Heart left ventricle (tissue), 16 donors: ENCODE data around the gene C19orf38. TPM values are rescaled to one million over a fixed set of nuclear protein-coding genes. Genes with fewer than 3 reads are reported as not detected.

ENCODE experiments used
- ATAC-seq, 4 donors: fragments of 200-7000 bp; cut with Tn5 transposase; one replicate each; pipeline ENCODE4 v1.9.1; 2020 to 2022; ENCODE audit warnings: moderate library complexity in 4 of 4, mild to moderate bottlenecking in 3 of 4, moderate number of reproducible peaks in 1 of 4
- DNase-seq, 5 donors: peaks; one replicate each; pipeline ENCODE4 v3.0.0-alpha.2; 2020
- H3K27ac ChIP-seq, 12 donors: fragments of 200-600 bp; sonication (generic) in 4 of 12; one replicate each; pipeline versions ENCODE4 v1.5.0 to v1.8.0; 2016 to 2022; ENCODE audit warnings: mild to moderate bottlenecking in 2 of 12
- H3K27me3 ChIP-seq, 9 donors: fragments of 200-600 bp; sonication (generic) in 2 of 9; one replicate each; pipeline versions ENCODE4 v1.5.1 to v1.8.0; 2016 to 2022; ENCODE audit warnings: mild to moderate bottlenecking in 3 of 9
- H3K36me3 ChIP-seq, 9 donors: fragments of 200-600 bp; sonication (generic) in 2 of 9; one replicate each; pipeline versions ENCODE4 v1.5.0 to v1.8.0; 2018 to 2022; ENCODE audit warnings: mild to moderate bottlenecking in 2 of 9
- H3K4me1 ChIP-seq, 12 donors: fragments of 200-600 bp; sonication (generic) in 4 of 12; one replicate each; pipeline versions ENCODE4 v1.5.0 to v1.8.0; 2016 to 2022; ENCODE audit warnings: mild to moderate bottlenecking in 3 of 12
- H3K4me3 ChIP-seq, 12 donors: fragments of 200-600 bp; sonication (generic) in 4 of 12; one replicate each; pipeline versions ENCODE4 v1.5.0 to v1.8.0; 2017 to 2022; ENCODE audit warnings: mild to moderate bottlenecking in 9 of 12, moderate library complexity in 4 of 12
- H3K9me3 ChIP-seq, 12 donors: fragments of 200-600 bp; sonication (generic) in 4 of 12; one replicate each; pipeline versions ENCODE4 v1.5.0 to v1.8.0; 2016 to 2022; ENCODE audit warnings: mild to moderate bottlenecking in 1 of 12
- CTCF ChIP-seq, 12 donors: fragments of 200-600 bp; sonication (generic) in 4 of 12; IDR thresholded peaks; one replicate each; pipeline versions ENCODE4 v1.5.0 to v1.8.0; 2018 to 2022; ENCODE audit warnings: antibody characterized with exemption in 12 of 12, mild to moderate bottlenecking in 5 of 12
- POLR2A ChIP-seq, 2 donors: fragments of 450-650 bp; IDR thresholded peaks; one replicate each; pipeline ENCODE4 v1.6.1; 2017; ENCODE audit warnings: antibody characterized with exemption in 2 of 2, mild to moderate bottlenecking in 2 of 2, moderate library complexity in 2 of 2
- WGBS, 4 donors: extraction: QIAGEN DNeasy Blood & Tissue Kit in 2 of 4; methylation state at CpG; one replicate each; pipeline versions ENCODE4 v1.1.5 to v1.1.7; 2013 to 2018; 5-methylcytosine and 5-hydroxymethylcytosine counted together
- intact Hi-C, 10 donors: fragments of 100-400 bp; cut with DNase I; formaldehyde crosslinking; loops; one replicate each; pipeline versions ENCODE4 v1.11.1 to v1.14.2; 2022
- polyA plus RNA-seq, 2 donors: library from polyadenylated mRNA; stranded (reverse); fragments of 200-250 nt; gene quantifications; one replicate each; pipeline ENCODE4 v1.2.3, GENCODE V29; 2013
- total RNA-seq, 9 donors: library from RNA; depleted of rRNA in 2 of 9; stranded (reverse); fragments of >200 nt in 2 of 9; fragmentation: NEBNext Ultra II Directional in 3 of 9; extraction: Animal tissue kit (Norgen Biotek cat#: 25700) in 3 of 9; gene quantifications; one replicate each; pipeline versions ENCODE4 v1.1.0 to v1.2.4, GENCODE V29; 2016 to 2023
- donor health status: ischemic (EF 13 %, LVEDD 7.1; RV severe dilation, severe dysfunction).
- donor health status: healthy with polysubstance abuse.
- donor health status: DM: no; HTN: yes; CAD: no.
- donor health status: DM: no; HTN: no; CAD: no.
- donor health status: ischemic (EF 25% LVEDD 6.9; RV normal size, moderate dysfunction).
- donor health status: ischemic (EF 25% LVEDD 5.7; RV mildly dilated, moderate dysfunction).
- donor health status: healthy.
- donor health status: DM: yes; HTN: yes; CAD: no.
- donor health status: ischemic (EF 35%, LVEDD 5.7; RV mildly dilated, moderate dysfunction).
- donor health status: nonischemic (EF 11% LVEDD 7.7; RV severe dilation, severe dysfunction).
- donor health status: DM: yes; HTN: yes; CAD: no.
- donor health status: PGD.
- donor health status: ischemic (EF 29% LVEDD 5.4; RV normal size, mild dysfunction).
- donor health status: nonischemic (EF 23%, LVEDD 6.1; RV moderate dilation, normal function).

Gene C19orf38
- total and polyA plus RNA-seq, 11 donors, result 0.21 to 6.0 (median 0.86) TPM

DNA sequence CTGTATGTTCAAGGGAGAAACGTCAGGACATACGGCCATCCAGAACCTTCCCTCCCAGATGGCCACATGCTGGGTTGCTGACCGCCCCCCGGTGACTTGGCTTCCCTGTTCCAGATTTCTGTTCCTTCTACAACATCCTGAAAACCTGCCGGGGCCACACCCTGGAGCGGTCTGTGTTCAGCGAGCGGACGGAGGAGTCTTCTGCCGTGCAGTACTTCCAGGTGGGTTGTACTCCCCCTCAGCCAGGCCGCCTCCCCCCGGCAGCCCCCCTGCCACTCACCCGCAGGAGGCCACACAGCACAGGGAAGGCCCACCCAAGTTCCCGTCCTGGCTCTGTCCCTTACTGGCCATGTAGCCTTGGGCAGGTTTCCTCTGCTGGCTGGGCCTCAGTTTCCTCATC lies 59.7 kb downstream of the C19orf38 start:
- DNase-seq, result no peak
- peaks cover 0 to 4% (median 0%) of the 10 kb centered on the region in 12 donors for H3K9me3 ChIP-seq
- intact Hi-C loops, result no loop called here
- TF ChIP-seq POLR2A (IDR thresholded peaks at IDR 0.05), result no peak
- TF ChIP-seq CTCF (IDR thresholded peaks at IDR 0.05), result no peak
- WGBS, 4 donors, result 87 to 90% (median 89%) methylated on average over 14 of the region's 14 CpGs
- H3K4me1 ChIP-seq, result no peaks in the 10 kb centered on the region
- no peak overlapping the region for H3K27ac ChIP-seq
- no peaks in the 10 kb centered on the region for H3K27me3 ChIP-seq
- H3K36me3 ChIP-seq, result peaks cover 0 to 61% (median 52%) of the 10 kb centered on the region in 9 donors
- no peak for ATAC-seq
- no peak overlapping the region for H3K4me3 ChIP-seq

DNA sequence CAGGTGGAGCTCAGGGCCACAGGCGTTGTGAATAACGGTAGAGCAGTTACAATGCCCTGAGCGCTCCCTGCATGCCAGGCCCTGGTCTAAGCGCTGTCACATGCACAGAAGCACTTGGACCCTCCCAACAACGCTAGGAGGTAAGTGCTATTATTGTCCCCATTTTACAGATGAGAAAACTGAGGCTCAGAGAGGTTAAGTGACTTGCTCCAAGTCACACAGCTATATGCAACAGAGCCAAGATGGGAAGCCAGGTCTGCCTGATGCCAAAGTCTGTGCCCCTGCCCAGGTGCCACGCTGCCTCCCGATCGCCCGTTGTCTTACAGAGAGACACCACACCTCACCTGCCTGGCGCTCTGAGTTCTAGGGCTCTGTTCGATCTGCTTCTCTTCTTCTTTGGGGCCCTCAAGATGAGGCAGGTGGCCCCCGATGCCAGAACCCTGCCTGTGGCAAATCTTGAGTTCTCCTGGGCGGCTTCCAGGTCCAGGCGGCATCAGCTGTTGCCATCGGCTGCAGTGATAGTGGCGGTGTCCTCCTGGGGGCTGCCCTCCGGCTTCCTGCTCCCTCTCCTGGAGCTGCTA lies 60.3 kb downstream of the C19orf38 start:
- WGBS, 4 donors, result 93 to 94% (median 94%) methylated on average over 15 to 17 of the region's 17 CpGs
- TF ChIP-seq CTCF (IDR thresholded peaks at IDR 0.05), result no peak
- no peak for TF ChIP-seq POLR2A (IDR thresholded peaks at IDR 0.05)
- Histone ChIP-seq H3K4me3 (no peak overlapping the region), H3K36me3 (peaks cover 0 to 66% (median 56%) of the 10 kb centered on the region in 9 donors), H3K27me3 (no peaks in the 10 kb centered on the region), H3K27ac (no peak overlapping the region), H3K4me1 (no peaks in the 10 kb centered on the region), H3K9me3 (no peaks in the 10 kb centered on the region)
- DNase-seq, result peak in 2 of 5 donors; percentile 15 to 44
- no peak for ATAC-seq
- intact Hi-C loops, result no loop called here

DNA sequence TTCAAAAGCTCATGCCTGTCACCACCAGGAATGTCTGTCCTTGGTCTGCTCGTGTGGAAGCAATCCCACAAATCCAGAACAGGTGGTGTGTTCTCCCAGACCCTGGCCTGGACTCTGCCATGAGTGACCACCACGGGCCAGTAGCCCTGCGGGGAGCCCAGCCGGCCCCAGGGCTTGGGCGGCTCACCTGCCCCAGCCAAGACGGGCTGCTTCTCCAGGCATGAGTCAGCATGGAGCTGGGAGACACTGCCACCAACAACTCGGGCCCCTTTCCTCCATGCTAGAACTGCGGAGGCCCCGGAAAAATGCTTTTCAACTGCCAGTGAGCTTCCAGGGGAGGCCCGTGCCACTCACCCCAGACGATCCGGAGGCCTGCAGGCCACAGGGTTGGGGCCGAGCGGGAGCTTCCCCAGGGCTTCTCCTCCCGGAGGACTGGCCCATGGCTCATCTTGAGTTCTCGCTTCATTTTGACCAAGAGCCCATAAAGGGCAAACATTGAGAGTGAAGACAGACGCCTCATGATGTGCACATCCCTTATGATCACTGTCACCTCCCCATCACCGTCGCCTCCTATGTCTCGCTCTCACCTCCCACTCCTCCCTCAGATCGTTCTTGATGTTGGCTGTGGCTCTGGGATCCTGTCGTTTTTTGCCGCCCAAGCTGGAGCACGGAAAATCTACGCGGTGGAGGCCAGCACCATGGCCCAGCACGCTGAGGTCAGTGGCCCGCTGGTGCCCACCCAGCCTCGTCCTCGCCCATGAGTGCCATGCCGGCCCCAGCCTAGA lies 63.6 kb downstream of the C19orf38 start:
- WGBS, 4 donors, result 90 to 91% (median 90%) methylated on average over 21 to 31 of the region's 31 CpGs
- DNase-seq (no peak), ATAC-seq (no peak)
- H3K4me3 ChIP-seq, result no peak overlapping the region
- H3K36me3 ChIP-seq, result peaks cover 0 to 96% (median 80%) of the 10 kb centered on the region in 9 donors
- H3K4me1 ChIP-seq, result no peaks in the 10 kb centered on the region
- H3K27me3 ChIP-seq, result no peaks in the 10 kb centered on the region
- H3K9me3 ChIP-seq, result no peaks in the 10 kb centered on the region
- H3K27ac ChIP-seq, result no peak overlapping the region
- TF ChIP-seq POLR2A (IDR thresholded peaks at IDR 0.05), result no peak
- no peak for TF ChIP-seq CTCF (IDR thresholded peaks at IDR 0.05)
- intact Hi-C loops, result no loop called here

GRCh38 chr19:10912619-10913018 lies 64.4 kb downstream of the C19orf38 start:
- DNase-seq (no peak), ATAC-seq (no peak)
- WGBS, 4 donors, result 91 to 95% (median 94%) methylated on average over 15 to 18 of the region's 18 CpGs
- no peaks in the 10 kb centered on the region for H3K9me3 ChIP-seq
- H3K36me3 ChIP-seq, result peaks cover 0 to 96% (median 80%) of the 10 kb centered on the region in 9 donors
- no peaks in the 10 kb centered on the region for H3K27me3 ChIP-seq
- TF ChIP-seq POLR2A (IDR thresholded peaks at IDR 0.05) (no peak), CTCF (IDR thresholded peaks at IDR 0.05) (no peak)
- intact Hi-C loops, result no loop called here
- no peaks in the 10 kb centered on the region for H3K4me1 ChIP-seq
- H3K27ac ChIP-seq, result no peak overlapping the region
- H3K4me3 ChIP-seq, result no peak overlapping the region
